Amniotic stem cell (primary cell): Measurements from ENCODE around the gene ANP32A.

Experiments used
- DNase-seq: peaks from one replicate; lab custom pipeline; 2025; lab: John Stamatoyannopoulos, UW

Gene ANP32A

GRCh38 chr15:68797599-68798345, 22.9 kb downstream of the ANP32A start:
- no peak for DNase-seq

DNA sequence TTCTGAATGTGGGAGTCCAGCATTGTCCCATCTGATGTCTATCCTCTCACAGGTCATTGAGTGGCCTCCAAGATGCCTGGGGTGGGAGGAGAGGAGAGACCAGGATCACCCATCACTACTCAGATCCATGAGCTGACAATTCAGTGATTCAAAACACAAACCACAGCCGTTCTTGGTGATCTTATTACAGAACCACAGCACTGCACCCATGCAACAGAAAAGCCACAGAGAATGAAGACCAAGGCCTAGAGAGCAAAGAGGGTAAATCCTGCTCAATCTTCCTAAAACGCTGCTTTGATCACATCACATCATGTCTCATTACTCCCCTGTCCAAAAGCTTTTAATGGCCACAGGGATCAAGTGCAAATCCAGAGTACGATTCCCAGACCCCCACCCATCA, 23.5 kb downstream of the ANP32A start:
- no peak for DNase-seq

- DNase-seq, result no peak
Measured at GRCh38 chr15:68796576-68796975, 24.1 kb downstream of the ANP32A start.

GRCh38 chr15:68795298-68795848, 25.3 kb downstream of the ANP32A start:
- DNase-seq, result no peak

- no peak for DNase-seq
Measured at GRCh38 chr15:68794863-68795262, 25.8 kb downstream of the ANP32A start.

DNA sequence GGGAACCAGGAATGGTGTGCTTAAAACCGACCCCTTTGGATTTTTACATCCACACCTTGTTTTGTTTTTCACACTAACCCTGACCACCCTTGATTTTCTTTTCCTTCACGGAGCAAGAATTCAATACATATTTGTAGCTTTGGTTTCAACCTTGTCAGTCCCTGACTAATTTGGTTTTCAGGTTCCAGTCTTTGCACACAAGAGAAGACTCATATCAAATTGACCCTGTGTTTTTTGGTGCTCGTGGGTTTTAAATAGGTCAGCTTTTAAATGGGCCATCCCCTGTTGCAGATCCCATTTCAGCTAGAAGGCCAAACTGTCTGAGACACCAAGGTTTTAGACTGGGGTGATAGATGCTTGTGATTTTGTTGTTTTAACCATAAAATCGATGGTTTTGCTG, 26.4 kb downstream of the ANP32A start:
- DNase-seq, result no peak

- DNase-seq, result no peak
Measured at GRCh38 chr15:68793776-68794175, 26.9 kb downstream of the ANP32A start.

DNA sequence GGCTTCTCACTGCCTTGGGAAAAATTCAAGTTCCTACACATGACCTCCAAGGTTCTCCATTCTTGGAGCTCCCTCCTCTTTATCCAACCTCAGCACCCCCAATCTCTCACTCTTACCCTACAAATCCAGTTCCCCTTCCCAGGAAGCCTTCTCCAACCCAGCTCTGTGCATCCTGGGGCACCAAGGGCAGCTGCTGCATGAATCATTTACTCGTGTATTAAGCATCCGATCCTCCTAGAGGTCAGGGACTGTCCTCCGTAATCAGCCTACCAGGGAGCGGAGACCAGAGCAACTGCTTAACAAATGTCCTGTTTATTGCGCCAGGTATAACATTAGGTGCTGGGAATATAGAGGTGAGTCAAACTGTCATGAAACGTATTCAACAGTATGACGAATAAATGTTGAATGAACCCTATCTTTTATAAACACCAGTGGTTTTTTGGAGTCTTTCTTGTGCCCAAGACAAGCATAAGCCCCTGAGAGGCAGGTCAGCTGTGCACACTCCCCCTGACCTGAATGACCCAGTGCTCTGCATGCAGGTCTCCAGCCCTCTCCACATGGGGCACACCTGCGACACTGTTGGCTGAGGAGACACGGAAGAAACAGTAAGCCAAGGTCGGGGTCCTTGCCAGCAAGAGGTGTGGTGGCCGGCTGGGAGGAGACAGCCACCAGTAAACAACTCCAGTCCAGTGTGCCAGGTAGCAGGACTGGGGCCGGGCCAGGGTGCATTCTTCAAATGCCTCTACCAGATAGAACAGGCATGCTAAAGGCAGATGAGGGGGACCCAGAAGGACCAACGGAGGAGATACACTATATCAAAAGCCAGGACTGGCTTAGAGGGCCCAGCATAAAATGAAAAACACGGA, 27.6 kb downstream of the ANP32A start:
- DNase-seq, result no peak

GRCh38 chr15:68791431-68792283, 29.0 kb downstream of the ANP32A start:
- no peak for DNase-seq

DNA sequence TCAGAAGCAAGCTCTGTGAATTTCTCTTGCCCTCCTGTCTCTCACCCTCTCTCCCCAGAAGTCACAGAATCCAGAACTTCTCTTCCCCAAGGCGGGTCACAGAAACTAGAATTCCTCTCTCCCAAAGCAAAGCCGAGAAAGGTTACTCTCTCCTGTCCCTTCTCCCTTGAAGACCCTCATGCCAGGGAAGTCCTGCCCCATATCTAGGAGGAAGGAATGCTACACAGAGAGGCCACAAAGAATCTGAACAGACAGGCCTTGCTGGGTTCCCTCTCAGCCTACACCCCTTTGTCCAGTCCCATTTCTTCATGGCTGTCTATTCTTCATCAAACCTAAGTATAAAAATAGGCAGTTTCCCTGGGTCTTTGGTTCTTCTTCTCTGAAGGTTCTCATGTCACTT, 29.8 kb downstream of the ANP32A start:
- DNase-seq, result no peak

- no peak for DNase-seq
Measured at GRCh38 chr15:68790242-68790575, 30.5 kb downstream of the ANP32A start.

- DNase-seq, result no peak
Measured at GRCh38 chr15:68789534-68790241, 31.0 kb downstream of the ANP32A start.

DNA sequence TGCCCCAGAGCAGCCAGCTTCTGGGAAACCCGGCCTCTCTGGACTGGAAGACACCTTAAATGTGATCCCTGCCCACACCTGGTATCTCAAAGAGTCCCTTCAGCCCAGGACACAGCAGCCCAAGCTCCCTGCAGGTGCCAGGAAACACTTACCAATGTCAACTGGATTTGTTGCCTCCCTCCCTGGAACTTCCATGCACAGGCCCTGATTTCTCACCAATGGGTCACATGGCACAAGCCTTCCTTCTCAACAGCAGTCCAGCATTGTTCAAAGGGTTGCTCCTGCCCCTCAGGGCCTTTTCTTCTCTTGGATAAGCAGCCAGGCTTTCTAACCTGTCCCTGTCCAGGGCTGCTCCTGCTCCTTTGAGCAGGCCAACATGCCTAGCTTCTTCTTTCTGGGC, 31.6 kb downstream of the ANP32A start:
- DNase-seq, result no peak

GRCh38 chr15:68788264-68788624, 32.5 kb downstream of the ANP32A start:
- DNase-seq, result no peak

DNA sequence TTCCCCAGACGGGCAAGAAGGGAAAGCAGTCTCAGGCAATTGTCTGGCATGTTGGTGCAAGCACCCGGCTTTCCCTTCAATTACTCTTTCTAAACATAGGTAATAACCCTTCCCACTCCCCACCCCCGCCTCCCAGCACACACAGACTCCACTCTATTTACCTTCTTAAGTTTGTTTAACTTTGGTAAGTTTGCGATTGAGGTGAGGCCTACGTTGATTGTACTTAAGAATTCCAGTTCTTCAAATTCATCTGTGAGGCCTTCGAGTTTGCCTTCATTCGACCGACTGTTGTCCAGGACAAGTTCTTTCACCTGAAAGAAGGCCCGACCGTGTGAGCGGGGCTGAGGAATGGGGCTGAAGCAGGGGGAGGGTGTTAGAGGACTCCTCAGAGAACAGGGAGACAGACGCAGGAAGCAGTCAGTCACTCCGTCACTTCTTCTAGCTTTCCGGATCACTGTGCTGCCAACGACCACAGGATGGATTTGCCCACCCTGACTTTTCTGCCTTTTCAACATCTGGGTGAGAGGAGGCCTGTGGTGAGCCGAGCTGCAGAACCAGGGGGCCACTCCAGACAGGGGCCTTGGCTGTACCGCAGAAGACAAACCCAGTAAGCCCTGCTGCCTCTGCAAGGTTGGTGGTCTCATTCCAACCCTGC, 33.0 kb downstream of the ANP32A start:
- no peak for DNase-seq

- DNase-seq, result no peak
Measured at GRCh38 chr15:68786753-68787152, 33.9 kb downstream of the ANP32A start.

DNA sequence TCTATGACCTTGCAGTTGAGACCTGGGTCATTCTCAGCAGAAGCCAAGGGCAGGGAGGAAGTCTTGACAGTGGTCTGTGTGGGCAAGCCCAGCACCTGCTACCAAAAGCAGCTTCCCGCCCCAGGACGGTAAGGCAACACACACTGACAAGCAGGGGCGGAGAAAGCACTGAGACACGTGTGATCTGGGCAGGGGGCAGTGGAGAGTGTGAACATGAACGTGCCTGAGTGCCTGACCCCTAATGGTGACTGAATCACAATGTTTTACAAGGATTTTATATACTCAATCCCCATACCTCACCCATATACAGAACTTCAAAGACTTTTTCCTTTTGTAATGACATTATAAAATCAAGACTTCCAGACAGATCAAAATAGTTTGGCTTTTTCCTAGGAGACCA, 35.2 kb downstream of the ANP32A start:
- no peak for DNase-seq

DNA sequence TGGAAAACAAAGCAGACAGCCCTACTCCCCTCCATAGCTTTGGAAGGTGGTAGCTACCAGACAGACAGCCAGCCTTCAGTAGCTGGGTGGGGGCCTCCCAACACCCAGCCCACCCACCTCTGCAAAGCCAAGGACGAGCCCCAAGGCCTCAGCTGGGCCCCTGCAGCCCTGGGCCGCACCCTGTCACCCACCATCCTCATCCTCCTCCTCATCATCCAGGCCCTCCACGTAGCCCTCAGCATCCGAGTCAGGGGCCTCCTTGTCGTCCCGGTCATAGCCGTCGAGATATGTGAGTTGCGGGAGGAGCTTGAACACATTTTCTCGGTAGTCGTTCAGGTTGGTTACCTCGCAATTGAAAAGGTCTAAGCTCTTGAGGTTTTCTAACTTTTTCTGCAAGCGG, 36.5 kb downstream of the ANP32A start:
- no peak for DNase-seq

- no peak for DNase-seq
Measured at GRCh38 chr15:68783226-68784058, 37.3 kb downstream of the ANP32A start.

DNA sequence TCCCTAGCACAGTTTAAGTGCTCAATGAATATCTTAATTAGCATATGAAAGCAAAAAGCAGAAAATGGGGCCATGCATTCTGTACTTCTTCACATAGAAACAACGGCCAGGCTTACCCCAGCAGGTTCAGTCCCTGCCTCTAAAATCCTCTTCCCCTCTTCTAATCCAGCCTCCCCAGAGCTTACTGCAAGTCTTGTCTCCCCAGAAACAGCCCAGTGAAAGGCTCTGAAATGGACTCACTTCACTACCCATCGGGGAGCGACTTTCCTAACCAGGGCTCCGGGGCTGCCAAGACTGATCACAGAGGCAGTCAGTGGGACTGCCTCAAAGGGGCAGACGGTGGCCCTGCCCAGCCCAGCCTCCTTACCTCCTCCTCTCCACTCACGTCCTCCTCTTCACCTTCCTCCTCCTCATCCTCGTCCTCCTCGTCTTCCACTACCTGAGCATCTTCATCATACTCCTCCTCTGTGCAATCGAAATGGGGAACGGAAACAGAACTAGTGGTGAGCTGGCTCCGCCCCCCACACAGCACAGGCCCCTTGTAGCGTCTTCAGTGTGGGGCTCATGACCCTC, 38.0 kb downstream of the ANP32A start:
- no peak for DNase-seq
